Brain pericyte (primary cell): Measurements from ENCODE around the gene LHPP.
A peak's percentile ranks its signal among the peaks of the same experiment; 100 is the strongest.

Experiments used
- DNase-seq: peaks from one replicate; pipeline ENCODE4 v3.0.0-alpha.2; 2012; ENCODE audit warnings: low read depth, low spot score

Gene LHPP

DNA sequence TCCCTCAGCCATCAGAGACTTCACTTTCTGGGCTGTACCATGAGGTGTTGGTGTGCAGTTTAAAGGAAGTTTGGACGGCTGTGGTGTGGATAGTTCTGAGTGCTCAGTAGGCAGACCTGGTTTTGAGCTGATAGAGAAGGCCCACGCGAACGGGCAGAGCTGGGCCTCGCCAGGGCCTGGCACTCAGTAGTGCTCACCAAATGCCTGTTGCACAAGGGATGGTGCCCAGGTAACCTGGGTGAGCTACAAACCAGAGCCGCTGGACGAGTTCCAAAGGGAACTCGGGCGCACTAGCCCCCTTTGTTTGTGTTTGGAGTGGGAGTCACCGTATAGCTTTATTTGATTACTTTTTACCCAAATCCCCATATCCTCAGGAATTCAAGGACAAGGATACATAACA lies 95.5 kb downstream of the LHPP start:
- DNase-seq, result no peak

DNA sequence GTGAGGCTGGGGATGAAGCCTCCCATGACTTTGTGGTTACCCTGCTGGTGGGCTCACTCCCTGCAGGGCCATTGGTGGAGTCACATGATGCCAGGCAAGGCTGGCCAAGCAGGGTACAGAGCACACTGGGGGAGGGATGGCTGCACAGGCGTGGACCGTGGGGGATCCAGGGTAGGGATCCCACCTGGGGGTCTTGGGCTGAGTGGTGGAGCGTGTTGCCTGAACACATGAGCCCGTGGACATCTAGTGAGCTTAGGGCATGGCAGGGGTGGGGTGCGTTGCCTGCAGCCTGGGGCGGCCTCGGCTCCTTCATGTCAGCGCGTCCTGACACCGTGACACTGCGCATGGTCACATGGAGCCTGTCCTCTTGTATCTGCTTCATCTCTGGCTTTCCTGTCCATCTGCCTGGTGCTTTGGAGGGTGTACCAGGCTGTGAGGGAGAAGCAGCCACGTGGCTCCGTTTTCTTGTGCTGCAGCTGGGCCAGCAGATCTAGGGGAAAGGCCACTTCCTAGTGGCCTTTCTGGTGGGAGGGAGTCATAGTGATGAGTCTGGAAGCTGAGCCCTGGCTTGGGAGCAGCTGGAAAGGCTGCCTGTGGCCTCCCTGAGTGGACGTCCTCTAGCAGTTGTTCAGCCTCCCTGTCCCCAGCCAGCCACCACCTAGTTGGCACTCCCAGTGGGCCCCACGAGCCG lies 96.2 kb downstream of the LHPP start:
- DNase-seq, result no peak

DNA sequence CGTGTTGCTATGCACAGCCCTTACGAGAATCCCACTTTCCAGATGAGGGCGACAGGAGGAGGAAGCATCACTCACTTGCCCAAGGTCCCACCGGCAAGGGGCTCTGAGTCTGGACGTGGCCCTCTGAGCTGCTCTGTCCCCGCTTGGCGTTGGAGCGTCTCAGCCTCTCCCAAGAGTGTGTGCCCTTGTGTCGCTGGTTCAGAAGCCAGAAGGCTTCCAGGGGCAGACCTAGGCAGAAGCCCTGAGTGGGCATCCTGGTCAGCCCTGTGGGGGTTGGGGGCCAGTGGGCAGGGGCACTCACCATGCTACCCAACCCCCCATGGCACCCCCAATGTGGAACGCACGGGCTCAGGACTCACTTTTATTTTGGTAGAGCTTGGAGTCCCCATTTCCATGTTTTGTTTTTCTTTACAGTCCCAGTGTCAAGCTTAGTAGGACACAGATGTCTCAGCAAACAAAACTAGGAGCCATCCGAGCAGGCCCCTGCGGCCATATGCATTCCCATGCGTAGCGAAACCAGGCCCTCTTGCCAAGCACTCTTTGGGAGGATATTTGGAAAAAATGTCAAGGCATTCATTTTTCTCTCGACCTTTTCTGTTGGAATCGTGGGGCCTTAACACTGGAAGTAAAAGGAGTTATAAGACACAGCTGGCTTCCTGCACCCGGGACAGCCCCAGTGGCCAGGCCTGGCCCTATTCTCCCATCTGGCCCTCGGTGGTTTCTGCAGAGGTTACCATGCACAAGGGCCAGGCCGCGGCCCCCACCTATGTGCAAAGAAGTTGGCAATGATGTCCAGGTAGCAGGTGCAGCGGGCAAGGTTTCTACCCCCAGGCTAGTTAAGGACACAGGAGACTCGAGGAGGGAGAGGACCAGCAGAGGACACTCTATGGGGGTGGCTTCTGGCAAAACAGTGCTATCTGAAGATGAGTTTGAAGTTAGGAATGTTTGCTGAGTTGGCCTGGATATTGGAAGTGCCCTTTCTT lies 97.0 kb downstream of the LHPP start:
- DNase-seq, result no peak

DNA sequence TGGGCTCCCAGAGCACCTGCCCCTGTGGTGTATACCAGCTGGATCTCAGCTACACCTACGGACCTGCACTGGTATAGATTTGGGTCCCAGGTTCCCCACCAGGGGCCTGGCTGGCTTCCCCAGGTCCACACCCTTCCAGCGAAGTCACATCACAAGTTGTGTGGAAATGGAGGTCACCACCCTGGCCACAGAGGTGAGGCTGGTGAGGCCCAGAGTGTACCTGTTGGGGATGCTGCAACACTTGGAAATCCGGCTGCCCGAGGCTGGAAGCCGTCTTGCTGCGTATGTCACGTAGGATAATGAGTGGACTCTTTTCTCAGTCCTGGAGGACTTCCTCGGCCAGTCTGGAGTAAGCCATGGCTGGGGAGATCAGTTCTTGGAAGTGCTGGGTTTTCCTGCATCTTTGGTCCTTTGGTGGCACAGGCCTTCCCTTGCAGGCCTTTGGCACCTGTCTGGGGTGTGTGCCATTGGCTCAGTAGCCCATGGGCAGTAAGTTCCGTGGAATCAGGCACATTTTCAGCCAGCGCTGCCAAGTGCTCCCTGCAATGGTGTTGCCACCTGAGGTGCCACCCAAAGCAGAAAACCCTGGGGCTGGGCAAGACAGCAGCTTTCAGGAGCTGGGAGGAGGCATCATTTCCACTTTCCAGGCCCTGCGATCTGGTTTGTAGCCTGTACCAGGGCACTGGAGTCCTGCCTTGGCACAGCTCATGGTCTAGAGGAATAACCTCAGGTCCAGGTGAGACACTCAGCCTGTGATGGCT lies 97.9 kb downstream of the LHPP start:
- no peak for DNase-seq

DNA sequence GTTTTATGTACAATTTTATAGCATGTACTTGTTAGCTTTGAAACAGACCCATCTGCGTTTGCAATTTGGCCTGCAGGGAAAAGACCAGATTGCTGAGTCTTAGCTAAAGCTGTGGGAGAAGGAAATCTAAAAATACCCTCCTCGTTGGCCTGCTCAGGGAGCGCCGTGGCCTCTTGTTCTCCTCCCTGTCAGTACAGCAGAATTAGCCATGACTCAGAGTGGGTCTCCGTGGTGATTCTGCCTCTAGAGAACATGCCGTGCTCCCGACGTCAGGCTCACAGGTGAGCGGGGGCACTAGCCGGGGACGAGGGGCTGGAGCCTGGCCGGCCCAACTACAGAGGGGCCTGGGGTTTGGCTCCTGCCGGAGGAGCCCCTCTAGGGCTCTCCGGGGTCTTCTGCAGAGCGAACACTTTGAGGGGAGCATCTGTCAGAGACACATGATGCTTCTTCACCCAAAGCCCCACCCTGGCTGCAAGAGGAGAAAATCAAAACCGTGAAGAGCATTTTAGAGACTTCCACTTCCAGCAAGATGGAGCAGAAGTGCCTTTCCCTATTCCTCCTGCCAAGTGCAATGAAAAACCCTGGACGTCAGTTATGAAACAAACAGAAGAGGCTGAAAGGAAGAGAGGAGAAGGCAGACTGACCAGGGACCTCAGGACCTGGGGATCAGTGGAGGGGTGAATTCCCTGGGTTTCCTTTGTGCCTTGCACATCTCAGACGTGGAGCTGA lies 98.9 kb downstream of the LHPP start:
- peak; percentile 84 for DNase-seq

DNA sequence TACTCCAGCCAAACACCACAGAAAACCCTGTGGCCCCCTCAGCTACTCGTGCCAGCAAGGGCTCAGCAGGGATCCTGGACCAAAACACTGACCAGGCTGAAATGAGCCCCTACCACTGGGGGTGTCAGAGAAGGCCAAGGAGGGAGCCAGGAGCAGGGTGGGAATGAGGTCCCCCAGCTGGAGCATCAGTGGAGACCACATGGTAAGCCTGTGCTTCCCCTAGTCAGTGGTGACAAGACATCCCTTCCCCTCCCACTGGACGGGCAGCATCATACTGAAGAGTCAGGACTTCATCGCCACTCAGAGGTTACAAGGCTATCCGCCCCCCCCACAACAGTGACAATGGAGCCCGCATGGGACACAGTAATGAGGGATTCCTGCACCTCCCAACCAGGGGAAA lies 99.6 kb downstream of the LHPP start:
- DNase-seq, result peak; percentile 45

DNA sequence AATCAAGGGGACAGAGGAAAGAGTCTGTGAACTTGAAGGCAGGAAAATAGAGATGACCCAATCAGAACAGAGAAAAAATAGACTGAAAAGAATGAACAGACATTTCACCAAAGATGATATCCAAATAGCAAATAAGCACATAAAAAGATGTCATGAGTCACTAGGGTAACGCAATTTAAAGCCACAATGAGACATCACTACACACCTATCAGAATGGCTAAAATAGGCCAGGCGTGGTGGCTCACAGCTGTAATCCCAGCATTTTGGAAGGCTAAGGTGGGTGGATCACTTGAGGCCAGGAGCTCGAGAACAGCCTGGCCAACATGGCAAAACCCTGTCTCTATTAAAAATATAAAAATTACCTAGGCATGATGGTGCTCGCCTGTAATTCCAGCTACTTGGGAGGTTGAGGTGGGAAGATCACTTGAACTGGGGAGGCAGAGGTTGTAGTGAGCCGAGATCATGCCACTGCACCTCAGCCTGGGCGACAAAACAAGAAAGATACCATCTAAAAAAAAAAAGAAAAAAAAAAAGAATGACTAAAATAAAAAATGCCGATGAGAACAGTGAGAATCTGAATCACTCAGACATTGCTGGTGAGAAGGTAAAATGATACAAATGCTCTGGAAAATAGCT lies 100.9 kb downstream of the LHPP start:
- DNase-seq, result no peak

DNA sequence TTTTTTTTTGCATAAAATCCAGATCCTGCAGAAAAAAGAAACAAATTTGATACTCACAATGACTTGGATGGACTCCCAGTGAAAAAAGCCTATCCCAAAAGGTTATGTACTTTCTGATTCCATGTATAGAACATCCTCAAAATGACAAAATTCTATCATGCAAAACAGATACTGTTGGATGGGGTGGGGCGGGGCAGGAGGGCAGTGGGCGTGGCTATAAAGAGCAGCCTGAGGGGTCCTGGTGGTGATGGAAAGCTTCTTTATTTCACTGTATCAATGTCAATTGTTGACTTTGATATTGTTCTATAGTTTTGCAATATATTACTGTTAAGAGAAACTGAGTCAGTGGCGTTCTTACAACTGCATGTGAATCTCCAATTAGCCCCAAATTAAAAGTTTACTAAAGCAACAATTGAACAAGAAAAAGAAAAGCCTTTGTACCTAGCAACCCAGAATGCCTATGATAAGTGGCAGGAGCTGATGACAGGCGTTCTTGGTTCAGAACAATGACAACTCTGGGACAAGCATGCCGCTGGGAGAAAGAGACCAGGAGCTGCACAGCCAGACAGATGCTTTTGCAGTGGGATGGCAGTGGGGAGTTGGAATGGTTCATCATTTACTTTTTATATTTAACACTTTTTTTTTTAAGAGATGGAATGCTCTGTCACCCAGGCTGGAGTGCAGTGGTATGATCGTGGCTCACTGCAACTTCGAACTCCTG lies 101.9 kb downstream of the LHPP start:
- DNase-seq, result no peak

DNA sequence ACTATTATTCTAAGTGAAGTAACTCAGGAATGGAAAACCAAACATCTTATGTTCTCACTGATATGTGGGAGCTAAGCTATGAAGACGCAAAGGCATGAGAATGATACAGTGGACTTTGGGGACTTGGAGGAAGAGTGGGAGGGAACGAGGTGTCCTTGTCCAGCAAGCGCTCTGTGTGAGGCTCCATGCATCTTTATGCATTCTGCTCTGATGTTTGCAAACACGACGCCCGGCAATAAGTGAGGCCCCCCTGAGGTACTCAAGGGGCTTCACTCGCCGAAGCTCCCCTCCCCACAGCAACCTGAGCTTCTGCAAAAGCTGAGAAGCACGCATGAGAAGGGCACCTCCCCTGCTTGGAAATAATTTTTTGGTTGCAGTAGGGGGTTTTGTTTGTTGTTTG lies 103.3 kb downstream of the LHPP start:
- DNase-seq, result no peak

DNA sequence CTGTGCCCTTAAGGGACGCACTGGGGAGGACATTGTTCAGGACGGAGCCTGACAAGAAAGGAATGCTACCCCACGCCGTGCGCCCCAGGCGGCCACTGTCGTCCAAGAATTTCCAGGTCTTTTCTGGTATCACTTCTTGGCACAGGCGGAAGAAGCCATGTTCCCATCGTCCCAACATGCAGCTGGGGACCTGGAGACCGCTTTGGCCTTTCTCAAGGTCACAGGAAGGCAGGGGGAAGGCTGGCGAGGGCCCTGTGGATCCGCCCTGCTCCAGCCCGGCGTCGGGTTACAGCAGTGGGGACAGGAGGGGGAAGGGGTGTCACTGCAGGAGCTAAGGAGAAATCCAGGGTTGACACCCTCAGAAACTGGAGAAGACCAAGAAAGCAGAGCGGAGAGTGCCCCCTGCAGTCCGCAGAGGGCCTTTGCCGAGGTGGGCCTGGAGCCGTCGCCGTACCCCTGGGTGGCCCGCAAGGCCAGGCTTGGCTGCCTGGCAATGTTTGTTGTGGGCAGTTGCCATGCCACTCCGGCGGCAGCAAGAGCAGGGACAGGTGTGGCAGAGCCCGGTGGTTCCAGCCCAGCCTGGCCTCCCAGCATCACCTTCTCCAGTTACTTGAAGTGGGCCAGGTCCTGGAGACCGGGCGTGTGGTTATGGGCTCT lies 104.1 kb downstream of the LHPP start:
- no peak for DNase-seq

DNA sequence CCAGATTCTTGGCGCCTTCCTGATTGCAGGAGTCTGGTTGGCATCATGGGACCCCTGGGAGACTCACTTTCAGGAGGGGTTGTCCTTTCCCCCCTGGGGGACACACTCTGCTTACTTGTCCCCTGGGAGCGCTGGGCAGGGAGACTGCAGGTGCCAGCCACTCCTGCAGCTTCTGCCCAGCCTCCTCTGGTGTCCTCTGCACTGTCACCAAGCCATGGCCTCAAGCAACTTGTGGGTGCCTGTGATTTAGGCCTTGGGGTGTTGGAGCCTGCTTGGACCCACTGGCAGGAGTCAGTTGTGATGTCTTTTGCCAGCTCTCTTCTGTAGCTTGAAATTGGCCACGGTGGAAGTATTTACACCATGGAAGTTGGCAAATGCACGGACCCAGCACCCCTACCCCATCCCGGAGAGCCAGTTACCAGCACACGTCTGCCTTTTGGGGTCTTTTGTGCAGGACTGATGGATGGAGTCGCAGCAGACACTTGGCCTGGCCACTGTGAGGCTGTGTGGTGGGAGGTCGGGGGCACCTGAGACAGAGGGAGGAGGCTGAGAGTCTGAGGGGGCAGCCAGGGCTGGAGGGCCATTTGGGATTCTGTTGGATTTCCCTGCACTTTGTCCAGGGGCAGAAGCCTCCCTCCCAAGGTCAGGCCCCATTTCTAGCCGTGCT lies 104.7 kb downstream of the LHPP start:
- DNase-seq, result no peak

DNA sequence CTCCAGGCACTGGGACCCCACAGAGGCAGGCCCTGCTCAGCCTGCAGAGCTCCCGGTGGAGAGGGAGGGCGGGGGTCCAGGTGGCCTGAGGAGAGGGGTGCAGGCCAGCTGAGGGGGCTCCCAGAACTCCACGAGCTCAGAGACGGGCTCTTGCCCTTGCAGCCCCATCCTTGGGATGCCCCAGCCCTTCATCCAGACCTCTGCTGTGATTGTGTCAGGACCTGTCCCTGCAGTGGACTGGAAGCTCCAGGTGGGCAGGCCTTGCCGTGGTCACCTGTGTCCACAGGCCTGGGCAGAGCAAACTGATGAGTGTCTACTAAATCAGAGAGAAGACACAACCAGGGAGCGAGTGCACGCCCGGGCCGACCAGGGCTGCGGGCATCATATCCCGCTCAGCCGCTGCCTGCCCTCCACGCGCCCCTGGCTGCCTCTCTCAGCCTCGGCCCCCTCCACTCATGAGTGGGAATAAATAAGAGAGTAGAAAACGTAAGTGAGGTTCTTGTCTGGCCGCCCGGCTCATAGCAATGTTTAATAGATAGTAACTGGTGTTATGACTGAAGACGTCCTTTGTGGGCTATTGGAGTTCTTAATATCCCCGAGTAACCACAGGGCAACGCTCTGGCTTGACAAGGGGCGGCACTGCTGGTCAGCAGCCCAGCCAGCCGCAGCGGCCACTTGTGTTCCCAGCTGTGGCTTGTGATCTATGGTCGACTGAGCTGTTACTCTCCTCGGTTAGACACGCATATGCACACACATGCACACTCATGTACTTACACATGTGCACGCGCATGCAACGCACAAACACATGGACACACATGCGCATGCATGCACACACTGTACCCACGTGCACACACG lies 105.6 kb downstream of the LHPP start:
- no peak for DNase-seq

DNA sequence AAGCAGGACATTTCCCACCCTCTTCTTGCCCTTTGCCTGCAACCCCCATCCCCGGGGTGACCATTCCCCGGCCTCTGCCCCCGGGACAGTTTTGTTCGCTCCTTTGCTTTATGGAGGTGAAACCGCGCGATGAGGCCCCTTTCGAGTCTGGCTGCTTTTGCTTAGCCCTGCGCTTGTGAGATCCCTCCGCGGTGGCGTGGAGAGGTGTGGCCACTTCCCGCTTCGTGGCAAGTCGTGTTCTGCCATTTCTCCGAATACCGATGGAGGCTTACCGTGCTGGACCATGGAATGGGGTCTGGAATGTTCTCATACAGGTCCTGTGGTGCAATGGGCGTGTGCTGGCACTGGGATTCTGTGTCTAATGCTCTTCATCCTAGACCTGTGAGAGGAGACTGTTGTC lies 106.7 kb downstream of the LHPP start:
- DNase-seq, result no peak

DNA sequence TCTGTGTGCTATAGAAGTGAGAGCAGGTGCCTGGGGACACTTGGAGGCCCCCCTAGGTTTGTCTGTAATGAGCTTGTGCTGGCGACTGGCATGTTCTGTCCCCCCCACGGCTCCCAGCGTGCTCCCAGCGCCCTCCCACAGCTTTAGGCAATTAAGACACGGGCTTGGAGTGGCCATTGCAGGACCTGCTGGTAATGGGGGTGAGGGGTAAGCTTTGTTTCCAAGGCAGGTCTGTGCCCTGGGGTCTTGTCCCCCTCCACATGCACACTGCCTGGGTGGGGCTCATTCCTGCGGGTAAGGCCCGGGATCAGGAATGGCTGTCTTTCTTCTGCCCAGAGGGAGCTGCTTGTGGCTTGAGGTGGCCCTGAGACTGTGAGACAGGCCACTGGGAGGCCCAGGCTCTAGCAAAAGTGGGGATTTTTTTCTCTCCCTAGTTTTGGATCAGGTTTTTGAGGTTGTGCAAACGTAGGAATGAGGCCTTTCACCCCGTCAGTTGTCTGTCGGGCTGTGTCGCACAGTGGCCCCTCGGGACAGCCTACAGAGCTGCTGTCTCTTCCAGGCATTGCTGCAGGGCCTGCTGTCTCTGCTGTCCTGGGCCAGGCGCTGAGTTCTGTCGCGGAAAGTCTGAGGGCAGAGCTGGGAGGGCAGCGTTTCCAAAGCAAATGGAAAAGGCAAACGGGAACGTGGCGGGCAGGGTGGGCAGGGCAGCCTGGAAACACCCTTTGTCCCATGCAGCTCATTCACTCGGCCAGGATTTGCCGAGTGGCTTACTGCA lies 107.4 kb downstream of the LHPP start:
- no peak for DNase-seq

DNA sequence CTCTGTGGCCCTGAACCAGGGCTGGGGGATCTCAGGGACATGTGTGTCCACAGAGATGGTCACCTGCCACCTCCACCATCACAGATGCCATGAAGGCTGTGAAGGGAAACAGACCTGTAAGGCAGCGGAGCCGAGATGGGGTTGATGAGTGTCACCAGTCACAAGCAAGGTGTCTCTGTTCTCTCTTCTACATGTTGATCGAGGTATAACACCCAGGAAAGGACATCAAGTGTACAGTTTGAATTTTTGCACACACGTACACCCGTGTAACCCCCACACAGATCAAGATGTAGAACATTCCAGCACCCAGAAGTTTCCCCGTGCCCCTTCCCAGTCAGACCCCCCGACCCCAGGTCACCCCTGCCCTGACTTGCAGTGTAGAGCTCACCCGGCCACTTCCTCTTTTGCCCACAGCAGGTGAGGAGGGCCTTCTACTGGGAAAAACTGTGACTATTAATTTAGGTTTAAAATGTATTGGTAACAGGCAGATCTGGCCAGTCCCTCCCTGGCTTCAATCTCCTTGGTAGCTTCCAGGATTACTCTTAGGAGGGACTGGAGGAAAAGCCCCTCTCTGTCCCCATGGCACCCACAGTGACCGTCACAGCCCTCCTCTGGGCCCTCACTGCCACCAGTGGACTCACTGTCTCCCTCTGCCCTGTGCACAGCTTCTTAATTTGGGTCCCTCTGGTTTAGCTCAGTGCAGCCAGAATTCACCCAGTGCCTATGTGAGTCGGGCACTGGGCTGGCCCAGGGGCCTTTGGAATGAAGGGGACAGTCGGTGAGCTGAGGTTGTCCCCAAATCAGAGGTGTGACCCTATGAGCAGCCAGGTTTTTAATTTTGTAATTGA lies 108.2 kb downstream of the LHPP start:
- no peak for DNase-seq

DNA sequence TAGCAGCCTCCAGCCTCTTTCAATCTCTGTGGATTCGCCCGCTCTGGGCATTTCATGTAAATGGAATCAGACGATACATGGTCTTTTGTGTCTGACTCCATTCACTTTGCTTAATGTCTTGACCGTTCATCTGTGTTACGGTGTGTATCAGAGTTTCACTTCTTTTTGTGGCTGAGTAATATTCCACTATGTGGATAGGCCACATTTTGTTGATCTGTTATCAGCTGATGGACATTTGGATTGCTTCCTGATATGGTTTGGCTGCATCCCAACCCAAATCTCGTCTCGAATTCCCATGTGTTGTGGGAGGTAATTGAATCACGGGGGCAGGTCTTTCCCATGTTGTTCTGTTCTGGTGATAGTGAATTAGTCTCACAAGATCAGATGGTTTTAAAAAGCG lies 109.0 kb downstream of the LHPP start:
- DNase-seq, result no peak

DNA sequence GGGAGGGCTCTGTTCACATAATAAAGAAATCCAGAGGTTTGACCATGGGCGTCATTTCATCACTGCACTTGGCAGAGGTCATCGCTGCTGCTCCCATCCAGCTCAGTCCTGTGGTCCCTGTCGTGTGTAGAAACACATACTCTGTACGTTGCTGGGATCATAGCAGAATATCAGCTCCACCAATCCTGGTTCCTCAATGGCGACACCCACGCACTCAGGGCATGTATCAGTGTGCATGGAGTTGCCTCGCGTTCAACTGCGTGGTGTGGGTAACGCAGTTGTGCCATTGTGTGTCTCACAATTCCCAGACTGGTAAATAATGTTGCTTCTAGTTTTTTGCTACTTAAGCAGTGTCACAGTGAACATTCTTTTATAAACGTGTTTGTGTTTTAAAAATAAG lies 111.1 kb downstream of the LHPP start:
- DNase-seq, result no peak
